HepG2 (cell line): ENCODE data around the gene NCBP3.

Experiments used
- ATF7 ChIP-seq, 2 experiments: fragments of 450-650 bp in 1 of 2; sonication (generic) in 1 of 2; formaldehyde crosslinking in 1 of 2; IDR thresholded peaks; 2 replicates each; pipeline versions ENCODE4 v1.4.0 to v1.6.1; 2016 to 2020; ENCODE audit warnings: antibody characterized with exemption in 1 of 2, mild to moderate bottlenecking in 1 of 2, missing genetic modification reagents in 1 of 2
- GABPA ChIP-seq, 2 experiments: IDR thresholded peaks; 2 replicates each; pipeline ENCODE4 v1.6.1; 2011 to 2016; ENCODE audit warnings: low read depth in 2 of 2, low read length in 1 of 2, missing biosample characterization in 1 of 2, missing genetic modification characterization in 1 of 2
- MYC ChIP-seq: sonication (generic); formaldehyde crosslinking; IDR thresholded peaks from 2 replicates; pipeline ENCODE4 v1.9.0; 2021; ENCODE audit warnings: missing genetic modification reagents, borderline replicate concordance
- POLR2A ChIP-seq, 2 experiments: IDR thresholded peaks; 2 replicates each; pipeline ENCODE4 v1.6.1; 2011; ENCODE audit warnings: low read depth in 2 of 2, low read length in 2 of 2, mild to moderate bottlenecking in 1 of 2, moderate library complexity in 1 of 2; ENCODE audit not compliant: insufficient read depth in 1 of 2
- TRIM24 ChIP-seq: sonication (generic); formaldehyde crosslinking; IDR thresholded peaks from 2 replicates; pipeline ENCODE4 v1.8.0; 2022; ENCODE audit warnings: mild to moderate bottlenecking, missing genetic modification reagents
- ZNF367 ChIP-seq: sonication (generic); formaldehyde crosslinking; IDR thresholded peaks from 2 replicates; pipeline ENCODE4 v1.4.0; 2020; ENCODE audit warnings: missing genetic modification reagents, borderline replicate concordance
- TF ChIP-seq, protein P1 (sequence below): sonication (generic); formaldehyde crosslinking; IDR thresholded peaks from 2 replicates; pipeline ENCODE4 v1.4.0; 2020; ENCODE audit warnings: missing genetic modification reagents, borderline replicate concordance
- TF ChIP-seq, protein P2 (sequence below): sonication (generic); formaldehyde crosslinking; IDR thresholded peaks from 2 replicates; pipeline ENCODE4 v1.5.0; 2020; ENCODE audit warnings: mild to moderate bottlenecking, missing genetic modification reagents, moderate library complexity
- TF ChIP-seq, protein P3 (sequence below): sonication (generic); formaldehyde crosslinking; IDR thresholded peaks from 2 replicates; pipeline ENCODE4 v1.5.0; 2020; ENCODE audit warnings: mild to moderate bottlenecking, missing genetic modification reagents
- TF ChIP-seq, protein P4 (sequence below), 2 experiments: IDR thresholded peaks; 2 replicates each; pipeline ENCODE4 v1.6.1; 2011 to 2012; ENCODE audit warnings: low read length in 2 of 2, borderline replicate concordance in 1 of 2, low read depth in 1 of 2, mild to moderate bottlenecking in 1 of 2, moderate library complexity in 1 of 2
- TF ChIP-seq, protein P5 (sequence below): sonication (generic); formaldehyde crosslinking; IDR thresholded peaks from 2 replicates; pipeline ENCODE4 v1.8.1; 2022; ENCODE audit warnings: mild to moderate bottlenecking, missing genetic modification reagents

DNA sequence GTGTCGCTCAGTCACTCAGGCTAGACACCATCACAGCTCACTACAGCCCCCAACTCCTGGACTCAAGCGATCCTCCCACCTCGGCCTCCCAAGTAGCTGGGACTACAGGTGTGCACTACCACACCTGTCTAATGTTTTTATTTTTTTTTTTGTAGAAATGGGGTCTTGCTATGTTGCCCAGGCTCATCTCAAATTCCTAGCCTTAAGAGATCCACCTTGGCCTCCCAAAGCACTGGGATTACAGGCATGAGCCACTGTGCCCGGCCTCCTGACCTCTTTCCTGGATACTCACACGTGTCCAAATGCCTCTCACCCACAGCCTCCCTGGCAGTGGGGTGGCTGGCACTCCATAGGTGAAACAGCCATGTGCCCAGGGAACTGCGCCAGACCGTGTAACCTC is 29.3 kb upstream of the NCBP3 start:
- no peak for TF ChIP-seq TRIM24 (CRISPR knock-in tag)
- TF ChIP-seq, protein P1, sequence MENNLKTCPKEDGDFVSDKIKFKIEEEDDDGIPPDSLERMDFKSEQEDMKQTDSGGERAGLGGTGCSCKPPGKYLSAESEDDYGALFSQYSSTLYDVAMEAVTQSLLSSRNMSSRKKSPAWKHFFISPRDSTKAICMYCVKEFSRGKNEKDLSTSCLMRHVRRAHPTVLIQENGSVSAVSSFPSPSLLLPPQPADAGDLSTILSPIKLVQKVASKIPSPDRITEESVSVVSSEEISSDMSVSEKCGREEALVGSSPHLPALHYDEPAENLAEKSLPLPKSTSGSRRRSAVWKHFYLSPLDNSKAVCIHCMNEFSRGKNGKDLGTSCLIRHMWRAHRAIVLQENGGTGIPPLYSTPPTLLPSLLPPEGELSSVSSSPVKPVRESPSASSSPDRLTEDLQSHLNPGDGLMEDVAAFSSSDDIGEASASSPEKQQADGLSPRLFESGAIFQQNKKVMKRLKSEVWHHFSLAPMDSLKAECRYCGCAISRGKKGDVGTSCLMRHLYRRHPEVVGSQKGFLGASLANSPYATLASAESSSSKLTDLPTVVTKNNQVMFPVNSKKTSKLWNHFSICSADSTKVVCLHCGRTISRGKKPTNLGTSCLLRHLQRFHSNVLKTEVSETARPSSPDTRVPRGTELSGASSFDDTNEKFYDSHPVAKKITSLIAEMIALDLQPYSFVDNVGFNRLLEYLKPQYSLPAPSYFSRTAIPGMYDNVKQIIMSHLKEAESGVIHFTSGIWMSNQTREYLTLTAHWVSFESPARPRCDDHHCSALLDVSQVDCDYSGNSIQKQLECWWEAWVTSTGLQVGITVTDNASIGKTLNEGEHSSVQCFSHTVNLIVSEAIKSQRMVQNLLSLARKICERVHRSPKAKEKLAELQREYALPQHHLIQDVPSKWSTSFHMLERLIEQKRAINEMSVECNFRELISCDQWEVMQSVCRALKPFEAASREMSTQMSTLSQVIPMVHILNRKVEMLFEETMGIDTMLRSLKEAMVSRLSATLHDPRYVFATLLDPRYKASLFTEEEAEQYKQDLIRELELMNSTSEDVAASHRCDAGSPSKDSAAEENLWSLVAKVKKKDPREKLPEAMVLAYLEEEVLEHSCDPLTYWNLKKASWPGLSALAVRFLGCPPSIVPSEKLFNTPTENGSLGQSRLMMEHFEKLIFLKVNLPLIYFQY (CRISPR knock-in tag), result no peak
- TF ChIP-seq ATF7 (IDR thresholded peaks at IDR 0.05), result no peak
- TF ChIP-seq ATF7 (CRISPR knock-in tag; IDR thresholded peaks at IDR 0.05), result no peak
- TF ChIP-seq, protein P2, sequence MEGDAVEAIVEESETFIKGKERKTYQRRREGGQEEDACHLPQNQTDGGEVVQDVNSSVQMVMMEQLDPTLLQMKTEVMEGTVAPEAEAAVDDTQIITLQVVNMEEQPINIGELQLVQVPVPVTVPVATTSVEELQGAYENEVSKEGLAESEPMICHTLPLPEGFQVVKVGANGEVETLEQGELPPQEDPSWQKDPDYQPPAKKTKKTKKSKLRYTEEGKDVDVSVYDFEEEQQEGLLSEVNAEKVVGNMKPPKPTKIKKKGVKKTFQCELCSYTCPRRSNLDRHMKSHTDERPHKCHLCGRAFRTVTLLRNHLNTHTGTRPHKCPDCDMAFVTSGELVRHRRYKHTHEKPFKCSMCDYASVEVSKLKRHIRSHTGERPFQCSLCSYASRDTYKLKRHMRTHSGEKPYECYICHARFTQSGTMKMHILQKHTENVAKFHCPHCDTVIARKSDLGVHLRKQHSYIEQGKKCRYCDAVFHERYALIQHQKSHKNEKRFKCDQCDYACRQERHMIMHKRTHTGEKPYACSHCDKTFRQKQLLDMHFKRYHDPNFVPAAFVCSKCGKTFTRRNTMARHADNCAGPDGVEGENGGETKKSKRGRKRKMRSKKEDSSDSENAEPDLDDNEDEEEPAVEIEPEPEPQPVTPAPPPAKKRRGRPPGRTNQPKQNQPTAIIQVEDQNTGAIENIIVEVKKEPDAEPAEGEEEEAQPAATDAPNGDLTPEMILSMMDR, result no peak
- TF ChIP-seq POLR2A (IDR thresholded peaks at IDR 0.05; ENCODE audit: insufficient read depth in 1 of 2, low read depth in 2 of 2, low read length in 2 of 2), result no peak
- no peak for TF ChIP-seq GABPA (IDR thresholded peaks at IDR 0.05; ENCODE audit: low read depth, low read length)
- TF ChIP-seq GABPA (CRISPR knock-in tag; IDR thresholded peaks at IDR 0.05; ENCODE audit: low read depth), result no peak
- TF ChIP-seq, protein P3, sequence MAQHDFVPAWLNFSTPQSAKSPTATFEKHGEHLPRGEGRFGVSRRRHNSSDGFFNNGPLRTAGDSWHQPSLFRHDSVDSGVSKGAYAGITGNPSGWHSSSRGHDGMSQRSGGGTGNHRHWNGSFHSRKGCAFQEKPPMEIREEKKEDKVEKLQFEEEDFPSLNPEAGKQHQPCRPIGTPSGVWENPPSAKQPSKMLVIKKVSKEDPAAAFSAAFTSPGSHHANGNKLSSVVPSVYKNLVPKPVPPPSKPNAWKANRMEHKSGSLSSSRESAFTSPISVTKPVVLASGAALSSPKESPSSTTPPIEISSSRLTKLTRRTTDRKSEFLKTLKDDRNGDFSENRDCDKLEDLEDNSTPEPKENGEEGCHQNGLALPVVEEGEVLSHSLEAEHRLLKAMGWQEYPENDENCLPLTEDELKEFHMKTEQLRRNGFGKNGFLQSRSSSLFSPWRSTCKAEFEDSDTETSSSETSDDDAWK, result no peak
- TF ChIP-seq ZNF367 (CRISPR knock-in tag), result no peak
- no peak for TF ChIP-seq MYC (CRISPR knock-in tag)
- TF ChIP-seq, protein P4, sequence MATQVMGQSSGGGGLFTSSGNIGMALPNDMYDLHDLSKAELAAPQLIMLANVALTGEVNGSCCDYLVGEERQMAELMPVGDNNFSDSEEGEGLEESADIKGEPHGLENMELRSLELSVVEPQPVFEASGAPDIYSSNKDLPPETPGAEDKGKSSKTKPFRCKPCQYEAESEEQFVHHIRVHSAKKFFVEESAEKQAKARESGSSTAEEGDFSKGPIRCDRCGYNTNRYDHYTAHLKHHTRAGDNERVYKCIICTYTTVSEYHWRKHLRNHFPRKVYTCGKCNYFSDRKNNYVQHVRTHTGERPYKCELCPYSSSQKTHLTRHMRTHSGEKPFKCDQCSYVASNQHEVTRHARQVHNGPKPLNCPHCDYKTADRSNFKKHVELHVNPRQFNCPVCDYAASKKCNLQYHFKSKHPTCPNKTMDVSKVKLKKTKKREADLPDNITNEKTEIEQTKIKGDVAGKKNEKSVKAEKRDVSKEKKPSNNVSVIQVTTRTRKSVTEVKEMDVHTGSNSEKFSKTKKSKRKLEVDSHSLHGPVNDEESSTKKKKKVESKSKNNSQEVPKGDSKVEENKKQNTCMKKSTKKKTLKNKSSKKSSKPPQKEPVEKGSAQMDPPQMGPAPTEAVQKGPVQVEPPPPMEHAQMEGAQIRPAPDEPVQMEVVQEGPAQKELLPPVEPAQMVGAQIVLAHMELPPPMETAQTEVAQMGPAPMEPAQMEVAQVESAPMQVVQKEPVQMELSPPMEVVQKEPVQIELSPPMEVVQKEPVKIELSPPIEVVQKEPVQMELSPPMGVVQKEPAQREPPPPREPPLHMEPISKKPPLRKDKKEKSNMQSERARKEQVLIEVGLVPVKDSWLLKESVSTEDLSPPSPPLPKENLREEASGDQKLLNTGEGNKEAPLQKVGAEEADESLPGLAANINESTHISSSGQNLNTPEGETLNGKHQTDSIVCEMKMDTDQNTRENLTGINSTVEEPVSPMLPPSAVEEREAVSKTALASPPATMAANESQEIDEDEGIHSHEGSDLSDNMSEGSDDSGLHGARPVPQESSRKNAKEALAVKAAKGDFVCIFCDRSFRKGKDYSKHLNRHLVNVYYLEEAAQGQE (IDR thresholded peaks at IDR 0.05; ENCODE audit: borderline replicate concordance in 1 of 2, low read depth in 1 of 2, low read length in 2 of 2), result no peak
- TF ChIP-seq, protein P5, sequence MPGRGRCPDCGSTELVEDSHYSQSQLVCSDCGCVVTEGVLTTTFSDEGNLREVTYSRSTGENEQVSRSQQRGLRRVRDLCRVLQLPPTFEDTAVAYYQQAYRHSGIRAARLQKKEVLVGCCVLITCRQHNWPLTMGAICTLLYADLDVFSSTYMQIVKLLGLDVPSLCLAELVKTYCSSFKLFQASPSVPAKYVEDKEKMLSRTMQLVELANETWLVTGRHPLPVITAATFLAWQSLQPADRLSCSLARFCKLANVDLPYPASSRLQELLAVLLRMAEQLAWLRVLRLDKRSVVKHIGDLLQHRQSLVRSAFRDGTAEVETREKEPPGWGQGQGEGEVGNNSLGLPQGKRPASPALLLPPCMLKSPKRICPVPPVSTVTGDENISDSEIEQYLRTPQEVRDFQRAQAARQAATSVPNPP (CRISPR knock-in tag), result no peak
